Parathyroid adenoma (tissue), 2 donors: ENCODE data around the gene CADPS.

Source experiments
- H2AFZ ChIP-seq: fragments of 300-600 bp; sonication (generic); one replicate; pipeline ENCODE4 v1.7.0; 2017; ENCODE audit warnings: antibody characterized with exemption, mild to moderate bottlenecking
- H3K27ac ChIP-seq: fragments of 300-600 bp; sonication (generic); one replicate; pipeline ENCODE4 v1.7.0; 2017
- H3K27me3 ChIP-seq: fragments of 300-600 bp; sonication (generic); one replicate; pipeline ENCODE4 v1.7.0; 2017; ENCODE audit warnings: low read length; ENCODE audit not compliant: control insufficient read depth, insufficient read depth
- H3K36me3 ChIP-seq: fragments of 300-600 bp; sonication (generic); one replicate; pipeline ENCODE4 v1.7.0; 2017; ENCODE audit warnings: low read length; ENCODE audit not compliant: control insufficient read depth, insufficient read depth
- H3K4me1 ChIP-seq: fragments of 300-600 bp; sonication (generic); one replicate; pipeline ENCODE4 v1.7.0; 2017; ENCODE audit warnings: control low read depth
- H3K4me2 ChIP-seq: fragments of 300-600 bp; sonication (generic); one replicate; pipeline ENCODE4 v1.7.0; 2017; ENCODE audit warnings: low read length
- H3K4me3 ChIP-seq: fragments of 300-600 bp; sonication (generic); one replicate; pipeline ENCODE4 v1.7.0; 2017; ENCODE audit warnings: low read depth, low read length
- H3K79me2 ChIP-seq: fragments of 300-600 bp; sonication (generic); one replicate; pipeline ENCODE4 v1.7.0; 2017; ENCODE audit warnings: control low read depth
- H3K9ac ChIP-seq: fragments of 300-600 bp; sonication (generic); one replicate; pipeline ENCODE4 v1.7.0; 2017; ENCODE audit warnings: mild to moderate bottlenecking
- H3K9me3 ChIP-seq: fragments of 300-600 bp; sonication (generic); one replicate; pipeline ENCODE4 v1.7.0; 2017; ENCODE audit warnings: low read length; ENCODE audit not compliant: control insufficient read depth
- TF ChIP-seq, protein P1 (sequence below): fragments of 300-600 bp; sonication (generic); IDR thresholded peaks from one replicate; pipeline ENCODE4 v1.7.0; 2017; ENCODE audit warnings: antibody characterized with exemption, mild to moderate bottlenecking
- donor health status: primary hyperparathyroidism.

Gene CADPS

DNA sequence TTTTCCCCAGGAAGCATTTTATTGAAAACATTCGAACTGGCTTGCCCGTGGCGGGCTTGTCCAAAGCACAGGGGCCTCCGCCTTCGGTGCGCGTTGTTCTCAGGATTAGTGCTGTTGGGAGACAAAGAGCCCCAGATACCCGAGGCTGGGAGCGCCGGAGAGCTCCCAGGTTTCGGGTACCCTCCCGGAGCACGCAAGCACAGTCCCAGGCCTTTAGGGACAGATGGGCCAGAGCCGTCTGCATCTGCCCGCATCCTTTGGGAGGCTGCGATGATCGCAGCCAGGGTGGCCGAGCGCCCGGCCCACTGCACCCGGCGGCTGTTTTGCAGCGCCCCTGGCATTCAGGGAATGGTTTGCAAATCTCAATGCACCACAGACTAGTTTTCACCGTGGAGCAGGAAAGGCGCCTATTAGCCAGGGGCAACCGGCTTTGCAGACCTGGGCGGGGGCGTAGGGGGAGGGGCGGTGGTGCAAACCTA, 496.9 kb downstream of the CADPS start:
- Histone ChIP-seq H3K27ac (no peak overlapping the region), H2AFZ (no peak overlapping the region), H3K4me3 (no peak overlapping the region), H3K4me1 (no peaks in the 10 kb centered on the region), H3K79me2 (no peaks in the 10 kb centered on the region), H3K4me2 (no peak overlapping the region), H3K9ac (no peak overlapping the region), H3K27me3 (peaks cover 26% of the 10 kb centered on the region), H3K9me3 (no peaks in the 10 kb centered on the region), H3K36me3 (no peaks in the 10 kb centered on the region)
- TF ChIP-seq, protein P1, sequence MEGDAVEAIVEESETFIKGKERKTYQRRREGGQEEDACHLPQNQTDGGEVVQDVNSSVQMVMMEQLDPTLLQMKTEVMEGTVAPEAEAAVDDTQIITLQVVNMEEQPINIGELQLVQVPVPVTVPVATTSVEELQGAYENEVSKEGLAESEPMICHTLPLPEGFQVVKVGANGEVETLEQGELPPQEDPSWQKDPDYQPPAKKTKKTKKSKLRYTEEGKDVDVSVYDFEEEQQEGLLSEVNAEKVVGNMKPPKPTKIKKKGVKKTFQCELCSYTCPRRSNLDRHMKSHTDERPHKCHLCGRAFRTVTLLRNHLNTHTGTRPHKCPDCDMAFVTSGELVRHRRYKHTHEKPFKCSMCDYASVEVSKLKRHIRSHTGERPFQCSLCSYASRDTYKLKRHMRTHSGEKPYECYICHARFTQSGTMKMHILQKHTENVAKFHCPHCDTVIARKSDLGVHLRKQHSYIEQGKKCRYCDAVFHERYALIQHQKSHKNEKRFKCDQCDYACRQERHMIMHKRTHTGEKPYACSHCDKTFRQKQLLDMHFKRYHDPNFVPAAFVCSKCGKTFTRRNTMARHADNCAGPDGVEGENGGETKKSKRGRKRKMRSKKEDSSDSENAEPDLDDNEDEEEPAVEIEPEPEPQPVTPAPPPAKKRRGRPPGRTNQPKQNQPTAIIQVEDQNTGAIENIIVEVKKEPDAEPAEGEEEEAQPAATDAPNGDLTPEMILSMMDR, result no peak

DNA sequence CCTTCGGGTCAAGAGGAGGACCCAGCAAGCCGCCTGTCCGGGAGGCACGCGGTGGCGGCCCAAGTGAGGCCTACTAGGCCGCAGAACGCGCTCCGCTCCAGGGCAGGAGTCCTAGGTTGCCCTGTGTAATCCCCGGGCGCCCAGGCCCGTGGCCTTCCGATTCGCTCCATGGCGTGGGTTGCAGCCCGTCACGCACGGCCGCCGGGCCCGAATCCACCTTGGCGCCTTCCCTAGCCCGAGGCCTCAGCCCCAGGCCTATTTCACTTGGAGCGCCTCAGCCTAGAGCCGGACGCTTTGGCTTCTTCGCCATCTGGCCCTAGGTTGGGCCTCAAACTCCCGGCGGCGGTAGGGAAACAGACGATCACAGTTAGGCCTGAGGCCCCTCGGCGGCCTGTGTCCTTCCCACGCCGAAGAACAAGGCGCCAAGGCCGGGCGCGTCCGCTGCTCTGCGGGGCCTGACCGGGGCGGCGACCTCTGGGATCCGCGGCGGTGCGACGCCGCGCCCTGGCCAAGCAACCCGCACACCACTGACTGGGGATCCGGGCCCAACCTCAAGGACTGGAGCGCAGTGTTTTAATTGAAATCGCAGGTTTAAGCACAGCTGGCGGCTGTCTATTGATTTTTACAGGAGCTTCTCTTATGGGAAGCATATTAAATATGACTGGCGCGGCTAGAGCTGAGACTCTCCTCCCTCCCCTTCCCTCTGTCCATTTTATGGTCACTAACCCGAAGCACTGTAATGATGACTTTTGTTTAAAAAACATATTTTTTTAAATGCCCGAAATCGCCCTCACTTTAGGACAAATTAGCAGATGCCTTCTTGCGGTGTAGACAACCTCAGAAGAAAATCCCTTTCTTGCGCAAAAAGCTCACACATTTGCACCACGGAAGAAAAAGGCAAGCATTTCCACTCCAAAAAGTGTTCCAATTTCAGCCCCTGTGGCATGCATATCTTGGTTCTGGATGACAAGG, 498.0 kb downstream of the CADPS start:
- Histone ChIP-seq H3K36me3 (no peaks in the 10 kb centered on the region), H2AFZ (no peak overlapping the region), H3K4me3 (no peak overlapping the region), H3K4me2 (no peak overlapping the region), H3K27ac (no peak overlapping the region), H3K9me3 (no peaks in the 10 kb centered on the region), H3K79me2 (no peaks in the 10 kb centered on the region), H3K4me1 (no peaks in the 10 kb centered on the region), H3K27me3 (peaks cover 29% of the 10 kb centered on the region), H3K9ac (no peak overlapping the region)
- TF ChIP-seq, protein P1, result no peak

DNA sequence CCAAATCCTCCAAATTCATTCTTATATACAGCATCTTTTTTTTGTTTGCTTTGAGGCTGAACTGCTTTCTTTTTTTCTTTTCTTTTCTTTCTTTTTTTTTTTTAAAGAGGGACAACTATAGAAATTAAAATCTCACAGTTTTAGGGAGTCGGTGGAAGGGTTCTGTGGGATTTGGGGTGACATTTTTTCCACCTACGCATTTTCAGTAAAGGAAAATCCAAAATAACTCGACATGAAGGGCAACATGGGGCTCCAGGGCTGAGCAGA, 498.8 kb downstream of the CADPS start:
- H2AFZ ChIP-seq, result no peak overlapping the region
- peaks cover 29% of the 10 kb centered on the region for H3K27me3 ChIP-seq
- no peak overlapping the region for H3K9ac ChIP-seq
- H3K4me1 ChIP-seq, result no peaks in the 10 kb centered on the region
- H3K36me3 ChIP-seq, result no peaks in the 10 kb centered on the region
- TF ChIP-seq, protein P1, result no peak
- H3K79me2 ChIP-seq, result no peaks in the 10 kb centered on the region
- H3K27ac ChIP-seq, result no peak overlapping the region
- no peaks in the 10 kb centered on the region for H3K9me3 ChIP-seq
- no peak overlapping the region for H3K4me2 ChIP-seq
- H3K4me3 ChIP-seq, result no peak overlapping the region

DNA sequence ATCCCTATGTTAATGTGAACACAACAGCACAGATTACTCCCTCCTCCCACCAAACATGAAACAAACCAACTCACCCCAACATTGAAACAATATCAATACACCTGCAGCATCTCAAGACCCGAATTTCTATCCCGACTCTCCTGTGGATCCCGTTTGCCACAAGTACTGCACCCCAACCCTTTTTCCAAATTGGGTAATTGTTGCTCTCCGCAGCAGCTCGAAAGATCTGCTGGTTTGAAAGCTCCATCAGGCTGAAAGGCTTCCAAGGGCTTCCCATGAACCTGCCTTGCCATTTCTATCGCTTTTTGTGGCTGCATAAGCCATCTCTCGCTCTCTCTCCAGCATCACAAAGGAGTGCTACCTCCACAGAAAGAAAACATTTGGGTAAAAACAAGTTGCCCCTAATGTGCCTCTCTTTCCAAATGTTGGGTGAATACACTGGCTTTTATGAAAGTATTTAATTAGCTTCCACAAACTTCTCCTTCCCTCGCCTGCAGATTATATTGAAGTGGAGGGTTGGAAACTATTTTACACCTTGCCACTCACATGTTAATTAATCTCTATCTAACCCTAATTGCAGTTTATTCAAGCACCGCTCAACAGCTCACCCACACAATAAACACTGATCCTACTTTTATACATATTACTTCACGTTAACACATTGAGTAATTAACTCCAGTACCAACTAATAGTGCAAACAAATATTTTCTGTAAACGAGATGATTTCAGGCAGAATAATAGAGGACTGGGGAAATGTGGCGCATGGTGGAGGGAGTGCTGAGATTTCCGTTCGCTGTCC, 499.4 kb downstream of the CADPS start:
- no peak overlapping the region for H3K4me2 ChIP-seq
- H3K79me2 ChIP-seq, result no peaks in the 10 kb centered on the region
- H3K27ac ChIP-seq, result no peak overlapping the region
- TF ChIP-seq, protein P1, result no peak
- no peaks in the 10 kb centered on the region for H3K9me3 ChIP-seq
- no peaks in the 10 kb centered on the region for H3K36me3 ChIP-seq
- no peak overlapping the region for H3K4me3 ChIP-seq
- peaks cover 25% of the 10 kb centered on the region for H3K27me3 ChIP-seq
- no peak overlapping the region for H2AFZ ChIP-seq
- no peak overlapping the region for H3K9ac ChIP-seq
- H3K4me1 ChIP-seq, result no peaks in the 10 kb centered on the region
